Germinal center (tissue), 1 donor: ENCODE data around the gene SENP1.

Source experiments
- DNase-seq: peaks from one replicate; pipeline ENCODE4 v3.0.0; 2012; ENCODE audit warnings: mixed read lengths, low spot score

SENP1 gene

DNA sequence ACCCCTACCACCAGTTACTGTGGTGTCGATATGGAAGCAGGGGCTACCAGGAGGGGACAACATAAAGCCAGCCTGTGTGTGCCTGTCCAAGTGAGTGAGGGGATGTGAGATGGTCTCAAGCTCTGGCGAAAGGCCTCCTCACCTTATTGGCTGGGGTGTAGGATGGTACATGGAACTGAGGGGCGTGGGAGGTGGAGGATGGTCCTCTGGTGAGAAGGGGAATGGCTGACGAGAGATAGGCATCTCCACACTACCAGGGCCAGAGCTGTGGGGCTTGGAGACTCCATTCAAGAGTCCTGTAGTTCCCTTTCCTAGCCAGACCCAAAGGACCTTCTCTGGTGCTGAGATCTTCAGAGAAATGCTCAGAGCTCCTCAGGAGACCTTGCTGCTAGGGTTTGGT, 69.1 kb downstream of the SENP1 start:
- no peak for DNase-seq

DNA sequence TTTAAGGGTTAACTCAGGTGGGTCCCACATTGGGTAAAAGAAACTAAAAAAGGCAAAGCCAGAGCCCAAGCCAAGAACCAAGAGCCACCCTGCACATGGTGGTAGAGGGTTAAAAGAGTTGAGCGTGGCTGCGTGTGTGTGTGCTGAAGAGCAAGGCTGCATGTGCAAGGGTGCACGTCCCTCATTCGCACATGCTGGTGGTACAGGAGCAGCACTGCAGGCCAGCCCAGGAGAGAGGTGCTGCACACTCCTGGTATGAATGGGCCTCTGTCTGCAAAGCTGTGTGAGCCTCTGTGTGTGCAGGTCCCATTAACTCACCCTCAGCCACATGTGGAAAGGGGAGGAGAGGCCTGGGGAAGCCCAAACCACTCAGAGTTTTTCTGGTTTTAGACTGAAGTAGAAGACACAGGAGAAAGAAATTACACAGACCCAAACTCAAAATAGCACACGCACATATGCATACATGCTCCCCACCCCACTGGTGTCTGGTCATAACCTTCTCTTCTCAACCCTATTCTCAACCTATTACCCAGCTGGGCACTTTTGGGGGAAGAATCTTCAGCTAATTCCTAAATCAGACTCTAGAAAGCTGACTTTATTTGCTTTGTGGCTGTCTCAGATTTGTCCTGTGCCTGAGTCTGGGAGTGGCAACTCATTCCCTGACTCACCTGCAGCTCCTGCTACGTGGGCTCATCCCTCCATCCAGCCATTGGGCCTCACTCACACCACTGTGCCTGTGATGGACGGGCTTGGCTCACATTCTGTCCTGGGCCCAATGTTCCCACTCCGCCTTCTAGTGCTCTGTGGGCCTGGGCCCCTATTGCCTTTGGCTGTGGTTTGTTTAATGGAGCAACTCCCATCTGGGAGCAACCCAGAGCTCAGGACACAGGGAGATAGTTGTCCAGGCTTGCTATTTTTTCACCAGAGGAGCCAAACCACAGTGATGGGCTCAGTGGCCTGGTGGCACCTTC, 70.8 kb downstream of the SENP1 start:
- DNase-seq = no peak

DNA sequence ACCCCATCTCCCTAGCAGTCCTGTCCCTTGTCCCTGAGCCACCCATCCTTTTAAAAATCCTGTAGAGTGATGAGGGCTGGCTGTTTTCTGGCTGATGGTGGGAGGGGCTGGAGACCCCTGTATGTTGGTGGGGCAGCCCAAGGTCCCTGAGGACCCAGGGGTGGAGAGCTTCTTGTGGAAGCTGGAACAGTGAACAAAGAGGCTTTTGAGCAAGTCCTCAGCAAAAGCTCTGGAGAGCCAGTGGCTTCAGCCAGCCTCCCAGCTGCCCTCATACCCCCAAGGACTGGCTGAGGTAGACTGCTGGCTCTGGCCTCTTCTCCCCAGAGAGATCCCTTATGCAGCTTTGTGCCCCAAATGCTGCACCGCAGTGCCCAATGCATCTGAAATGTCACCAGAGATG, 72.4 kb downstream of the SENP1 start:
- no peak for DNase-seq

DNA sequence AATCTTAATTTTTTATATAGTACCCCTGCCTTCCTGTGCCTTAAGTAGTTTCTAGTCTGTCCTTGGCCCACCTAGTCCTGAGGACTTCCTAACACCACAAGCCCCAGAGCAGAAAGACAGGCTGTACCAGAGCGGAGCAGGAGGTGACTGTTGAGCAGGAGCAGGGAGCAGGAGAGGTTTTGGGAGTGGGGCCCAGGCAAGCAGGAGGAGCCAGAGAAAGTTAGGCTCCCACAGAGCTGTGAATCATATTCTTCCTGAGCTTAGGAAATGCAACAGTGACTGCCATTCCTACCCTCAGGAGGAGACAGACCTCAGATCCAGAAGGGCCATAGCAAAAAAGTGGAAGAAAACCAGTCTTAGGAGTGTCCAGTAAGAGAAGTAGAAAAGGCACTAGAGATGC, 73.3 kb downstream of the SENP1 start:
- no peak for DNase-seq

DNA sequence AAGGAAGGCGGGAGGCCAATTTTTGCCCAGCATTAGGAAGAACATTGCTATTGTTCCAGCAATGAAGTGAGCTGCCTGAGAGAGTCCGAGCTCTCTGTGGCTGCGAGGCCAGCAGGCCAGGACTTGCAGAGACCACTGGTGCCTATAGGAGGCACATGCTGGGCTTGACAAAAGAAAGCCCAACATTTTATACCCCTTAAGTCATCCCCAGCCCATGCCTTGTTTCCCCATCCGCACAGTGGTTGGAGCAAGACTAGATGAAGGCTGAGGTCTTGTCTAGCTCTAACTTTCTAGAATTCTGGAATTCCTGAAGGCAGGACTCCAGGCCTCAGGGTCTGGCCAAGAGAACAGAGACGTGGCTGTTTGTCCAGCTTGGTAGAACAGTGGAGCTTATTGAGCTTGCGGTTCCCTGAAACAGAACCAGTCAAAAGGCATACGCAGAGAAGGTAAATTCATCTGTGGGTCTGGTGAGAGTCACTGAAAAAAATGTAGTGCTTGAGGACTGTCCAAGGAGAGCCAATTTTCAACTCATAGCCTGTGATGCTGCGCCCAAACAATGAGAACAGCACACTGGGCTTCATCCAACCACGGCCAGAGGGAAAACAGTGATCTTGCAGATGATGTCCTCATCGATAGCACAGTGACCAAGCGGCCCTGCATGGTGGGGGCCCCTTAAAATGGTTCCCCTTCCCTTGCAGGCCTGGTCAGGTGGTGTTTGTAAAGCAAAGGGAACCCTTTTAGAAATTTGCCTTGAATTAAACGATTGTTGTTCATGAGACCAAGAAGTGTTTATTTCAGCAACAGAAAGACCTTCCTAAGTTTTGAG, 74.5 kb downstream of the SENP1 start:
- DNase-seq = no peak

DNA sequence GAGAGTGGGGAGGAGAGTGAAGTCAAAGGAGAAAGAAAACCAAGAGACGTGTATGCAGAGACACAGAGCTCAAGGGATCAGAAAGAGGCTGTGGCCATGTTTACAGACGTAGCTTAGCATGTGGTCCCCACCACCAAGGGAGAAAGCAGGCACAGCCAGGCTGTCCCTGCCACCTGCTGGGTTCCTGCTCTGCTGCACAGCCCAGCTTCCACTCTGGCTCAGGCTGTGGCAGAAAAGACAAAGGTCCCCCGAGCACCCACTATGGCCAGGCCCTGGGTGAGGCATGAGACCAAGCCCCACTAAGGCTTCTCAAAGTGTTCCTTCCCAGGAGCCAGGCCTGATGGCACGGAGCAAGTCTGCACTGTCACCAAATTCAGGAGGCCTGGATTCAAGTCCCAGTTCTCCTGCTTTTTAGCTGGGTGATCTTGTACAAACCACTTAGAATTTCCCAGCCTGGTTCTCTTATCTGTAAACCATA, 75.7 kb downstream of the SENP1 start:
- no peak for DNase-seq

DNA sequence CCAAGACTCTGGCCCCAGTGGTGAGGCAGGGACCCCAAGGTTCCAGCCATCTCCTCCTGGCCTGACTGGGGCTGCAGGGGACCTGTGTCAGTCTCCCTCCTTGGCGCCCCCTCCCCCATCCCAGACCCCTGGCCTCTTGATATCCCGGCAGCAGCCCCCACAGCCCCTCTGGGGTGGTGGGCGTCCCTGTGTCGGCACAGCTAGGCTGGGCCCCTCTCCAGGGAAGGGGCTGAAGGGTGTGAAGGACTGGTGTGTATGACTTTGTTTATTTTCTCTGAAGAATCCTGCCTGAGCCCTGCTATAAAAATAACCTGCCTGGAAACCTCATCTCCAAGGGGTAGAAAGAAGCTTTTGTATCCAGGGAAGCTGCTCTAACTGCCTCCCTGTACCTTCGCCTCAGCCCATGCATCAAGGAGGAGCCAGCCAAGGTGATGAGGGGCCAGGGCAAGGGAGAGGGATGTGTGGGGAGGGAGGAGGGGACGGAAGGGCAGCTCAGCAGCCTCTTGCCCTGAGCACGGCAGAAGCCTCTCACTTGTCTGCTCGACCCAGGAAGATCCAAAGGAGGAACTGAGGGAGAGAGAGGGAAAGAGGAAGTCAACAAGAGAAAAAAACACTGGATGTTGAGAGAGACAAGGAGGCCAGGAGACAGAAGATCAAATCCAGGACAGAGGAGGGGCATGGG, 76.2 kb downstream of the SENP1 start:
- DNase-seq = no peak

DNA sequence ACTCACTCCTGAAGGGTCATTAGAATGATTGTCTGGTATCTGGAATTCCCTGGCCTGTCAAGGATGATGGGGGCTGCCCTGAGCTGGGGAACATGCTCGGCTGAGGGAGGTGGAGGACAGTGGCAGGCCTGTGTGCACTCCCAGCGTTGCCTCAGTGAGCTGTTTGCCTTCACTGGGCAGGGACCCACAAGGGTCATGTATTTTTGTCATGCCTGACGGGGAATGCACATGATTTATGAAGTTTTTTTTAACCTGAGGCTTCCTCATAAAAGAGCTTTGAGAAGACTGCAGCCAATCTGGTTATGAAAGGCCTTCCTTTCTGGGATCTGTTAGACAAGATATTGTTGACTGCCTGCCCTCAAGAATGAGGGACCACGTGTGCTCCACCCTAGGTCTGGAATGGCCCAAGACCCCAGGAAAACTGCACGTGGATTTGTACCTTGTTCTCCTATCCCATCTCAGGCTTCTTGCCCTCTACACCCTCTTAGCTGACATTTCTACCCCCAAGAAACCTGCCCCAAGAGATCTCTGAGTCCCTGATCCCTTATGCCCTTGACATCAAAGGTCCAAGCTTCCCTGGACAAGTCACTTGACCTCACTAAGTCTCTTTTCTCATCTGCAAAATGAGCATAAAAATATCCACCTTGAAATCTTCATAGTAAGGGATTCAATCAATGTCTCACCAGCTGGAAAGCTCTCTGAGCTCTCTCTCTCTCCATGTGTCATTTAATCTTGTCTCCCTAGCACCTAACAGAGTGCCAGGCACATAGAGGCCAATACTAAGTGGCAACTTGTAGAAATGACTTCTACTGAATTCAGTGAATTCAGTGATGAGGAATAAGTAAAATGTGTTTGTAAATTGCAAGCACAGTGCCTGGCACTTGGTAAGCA, 77.1 kb downstream of the SENP1 start:
- no peak for DNase-seq

DNA sequence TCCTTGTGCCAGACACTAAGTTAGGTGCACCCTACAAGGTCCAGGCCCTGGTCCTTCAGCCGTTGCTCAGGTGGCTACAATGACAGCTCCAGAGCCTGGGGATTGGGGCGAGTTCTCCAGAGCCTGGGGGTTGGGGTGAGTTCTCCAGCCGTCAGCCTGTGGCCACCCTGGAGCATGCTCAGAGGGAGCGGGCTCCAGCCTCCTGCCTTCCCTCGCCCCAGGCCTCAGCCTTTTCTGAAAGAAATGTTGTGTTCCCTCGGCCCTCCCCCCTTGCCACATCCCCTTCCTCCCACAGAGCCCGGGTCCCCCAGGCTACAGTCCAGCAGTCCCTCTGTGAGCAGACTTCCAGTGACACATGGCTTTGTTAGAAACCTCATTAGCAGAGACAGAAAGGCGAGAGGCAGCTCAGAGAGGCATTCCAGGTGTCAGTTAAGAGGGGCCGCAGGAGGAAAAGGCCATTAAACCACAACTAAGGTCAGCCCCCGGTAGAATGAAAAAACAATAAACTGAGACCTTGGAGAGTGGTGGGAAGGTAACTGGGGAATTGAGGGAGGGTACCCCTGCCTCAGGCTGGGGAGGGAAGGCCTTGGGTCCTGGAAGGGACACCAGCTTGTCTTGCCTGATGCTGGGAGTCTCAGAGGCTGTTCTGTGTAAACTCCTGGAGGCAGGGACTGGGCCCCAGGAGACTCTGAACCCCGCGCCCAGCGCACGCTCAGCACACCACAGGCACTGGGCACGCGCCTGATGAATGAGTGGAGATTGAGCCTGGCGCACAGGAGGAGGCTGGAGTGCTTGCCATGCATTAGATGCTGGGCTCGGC, 78.5 kb downstream of the SENP1 start:
- no peak for DNase-seq

DNA sequence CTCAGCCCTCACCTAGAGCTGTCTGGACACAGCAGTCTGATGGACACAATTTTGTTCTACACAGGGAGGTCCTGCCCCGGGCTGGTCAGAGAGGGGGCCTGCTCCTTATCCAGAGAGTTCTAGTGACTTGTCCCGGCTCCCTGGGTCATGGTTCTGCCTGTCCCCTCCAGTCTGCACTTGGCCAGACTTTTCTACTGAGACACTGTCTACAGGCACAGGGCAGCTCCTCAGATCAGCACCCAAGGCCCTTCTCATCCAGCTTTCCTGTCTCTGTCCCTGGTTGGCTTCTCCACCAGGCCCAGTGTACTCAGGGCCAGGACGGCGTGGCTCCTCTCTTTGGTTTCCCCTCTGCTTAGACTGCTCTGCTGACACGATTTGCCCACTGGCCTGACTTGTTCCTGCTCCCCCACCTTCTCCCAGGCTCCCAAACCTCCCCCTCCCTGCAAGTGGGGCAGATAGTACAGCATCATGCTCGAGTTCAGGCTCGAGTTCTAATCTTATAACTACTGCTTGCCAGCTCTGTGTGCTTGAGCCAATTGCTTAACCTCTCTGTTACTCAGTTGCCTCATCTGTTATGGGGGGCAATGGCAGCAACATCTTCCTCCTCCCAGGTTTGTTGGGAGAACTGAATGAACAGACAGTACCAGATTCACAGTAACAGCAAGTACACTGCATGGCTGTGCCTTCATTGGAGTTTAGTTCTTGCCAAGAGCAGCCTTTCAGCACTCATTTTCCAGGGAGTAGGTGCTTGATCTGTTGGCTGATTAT, 79.6 kb downstream of the SENP1 start:
- DNase-seq = no peak

DNA sequence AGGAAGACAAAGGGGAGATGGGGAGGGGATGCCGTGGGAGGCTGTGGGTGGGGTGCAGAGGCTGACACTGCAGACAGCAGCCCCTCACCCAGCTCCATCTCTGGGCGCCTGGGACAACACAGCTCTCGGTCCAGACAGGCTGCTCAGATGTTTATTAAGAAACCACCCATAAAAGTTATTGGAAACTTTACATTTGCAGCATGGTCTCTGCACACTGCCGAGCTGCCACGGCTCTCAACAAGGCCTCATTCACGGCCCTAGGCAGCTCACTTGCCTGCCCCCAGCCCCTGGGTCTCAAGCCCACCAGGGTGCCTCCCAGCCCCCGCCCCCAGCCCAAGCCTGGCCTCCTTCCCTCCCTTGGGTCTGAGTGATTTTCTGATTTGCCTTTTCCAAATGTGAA, 80.6 kb downstream of the SENP1 start:
- DNase-seq = no peak

DNA sequence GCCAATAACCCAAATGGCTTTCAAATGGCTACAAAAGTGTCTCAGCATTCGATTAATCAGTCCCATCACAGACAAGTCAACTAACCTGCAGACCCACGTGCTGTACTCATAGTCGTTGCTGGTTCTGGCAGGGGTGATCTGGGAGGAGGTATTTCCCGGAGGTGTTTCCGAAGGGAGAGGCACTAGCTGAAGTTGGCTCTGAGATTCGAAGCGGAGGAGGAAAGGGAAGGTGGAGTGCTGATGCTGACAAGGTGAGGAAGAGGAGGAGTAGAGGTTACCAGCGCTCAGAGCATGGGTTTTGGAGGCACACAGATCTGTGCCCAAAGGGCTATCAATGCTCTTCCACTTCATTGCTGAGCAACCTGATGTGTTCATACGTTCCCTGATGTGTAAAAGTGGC, 81.1 kb downstream of the SENP1 start:
- DNase-seq = no peak

DNA sequence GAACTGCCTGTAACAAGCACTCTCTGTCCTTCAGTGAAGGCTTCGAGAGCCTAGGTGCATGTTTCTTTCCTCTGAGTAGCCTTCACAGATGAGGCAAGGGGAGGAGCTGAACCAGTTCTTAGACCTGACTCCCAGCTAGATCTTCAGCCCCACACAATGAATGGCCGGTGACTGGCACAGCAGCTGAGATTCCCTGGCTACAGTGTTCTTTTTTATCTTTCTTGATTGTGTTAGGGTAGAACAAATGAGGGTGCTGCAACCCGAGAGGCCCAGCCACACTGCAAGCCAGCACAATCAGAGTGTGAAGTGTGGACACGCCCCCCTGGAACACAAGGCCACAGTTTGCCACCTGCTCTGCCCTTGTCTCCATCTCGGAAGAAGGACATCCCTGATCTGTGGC, 82.5 kb downstream of the SENP1 start:
- no peak for DNase-seq

DNA sequence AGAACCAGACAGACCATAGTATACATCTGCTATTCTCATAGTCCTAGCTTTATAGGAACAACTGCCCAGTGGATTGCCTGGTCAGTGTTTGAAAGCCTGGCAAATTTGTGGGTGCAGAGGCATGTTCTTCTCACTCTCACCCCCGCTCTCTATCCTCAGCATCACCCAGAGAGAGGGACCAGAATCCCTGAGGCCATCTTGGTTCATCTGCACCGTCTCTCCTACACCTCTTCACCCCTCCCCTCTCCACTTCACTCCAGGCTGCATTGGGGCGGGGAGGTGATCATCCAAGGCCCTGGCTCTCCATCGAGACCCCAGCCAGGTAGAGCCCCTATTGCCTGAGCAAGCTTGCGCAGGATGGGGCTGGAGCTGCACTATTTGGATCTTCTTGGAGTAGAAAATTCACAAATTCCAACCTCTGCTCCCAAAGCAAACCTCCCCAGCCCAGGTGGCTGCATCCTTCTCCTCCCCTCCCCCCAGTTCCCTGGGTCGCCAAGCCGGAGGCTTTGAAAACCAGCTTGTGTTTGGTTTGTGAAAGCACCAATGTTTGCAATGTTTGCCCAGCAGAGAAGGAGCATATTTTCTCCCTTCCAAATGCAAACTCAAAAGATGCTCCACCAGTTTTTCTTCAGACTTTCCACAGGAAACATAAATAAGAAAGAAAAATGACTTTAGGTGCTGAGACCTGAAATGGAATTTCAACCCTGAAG, 83.0 kb downstream of the SENP1 start:
- no peak for DNase-seq

DNA sequence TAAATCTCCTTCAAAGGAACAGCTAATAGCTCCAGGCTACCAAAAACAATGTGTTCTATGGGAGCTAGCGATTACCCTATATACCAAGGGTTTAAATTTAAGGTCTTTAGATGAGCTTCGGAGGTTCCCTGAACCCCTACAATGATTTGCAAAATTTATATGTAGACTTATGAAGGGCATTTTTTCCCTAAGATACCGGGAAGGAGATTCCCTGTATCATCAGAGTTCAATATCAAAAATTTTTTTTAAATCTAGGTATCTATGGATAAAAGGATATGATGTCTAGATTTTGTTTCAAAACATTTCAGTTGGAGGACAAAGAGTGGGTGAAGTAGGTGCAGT, 83.7 kb downstream of the SENP1 start:
- DNase-seq = no peak

DNA sequence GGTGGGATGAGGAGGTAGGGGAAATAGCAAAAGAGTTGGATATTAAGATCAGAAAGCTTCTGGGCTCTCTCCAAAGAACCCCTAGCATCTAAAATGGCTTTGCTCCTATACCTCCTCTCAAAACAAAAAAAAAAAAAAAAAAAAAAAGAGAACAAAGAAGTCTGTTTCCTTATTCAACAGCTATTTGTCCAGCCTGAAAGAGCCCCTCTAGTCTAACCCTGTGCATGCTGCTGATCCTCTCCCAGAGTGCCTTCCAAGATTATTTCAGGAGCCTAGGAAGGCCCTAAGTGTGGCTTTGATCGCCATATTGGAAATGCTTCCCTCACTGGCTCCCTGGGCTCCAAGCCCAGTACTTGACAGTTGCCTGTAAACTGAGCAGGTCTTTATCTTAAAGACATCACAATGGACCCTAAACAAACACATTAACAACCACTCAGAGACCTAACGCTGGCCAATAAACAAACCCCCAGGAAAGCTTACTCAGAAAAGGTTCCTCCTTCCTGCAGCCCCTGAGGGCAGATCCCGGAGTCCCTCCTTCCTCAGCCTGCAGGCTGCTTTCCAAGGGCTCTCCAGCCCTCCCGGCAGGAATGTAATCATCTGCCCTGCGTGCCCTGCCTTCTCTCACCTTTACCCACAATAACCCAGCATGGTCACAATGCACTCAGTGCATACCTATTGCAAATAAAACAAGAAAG, 84.2 kb downstream of the SENP1 start:
- DNase-seq = no peak

DNA sequence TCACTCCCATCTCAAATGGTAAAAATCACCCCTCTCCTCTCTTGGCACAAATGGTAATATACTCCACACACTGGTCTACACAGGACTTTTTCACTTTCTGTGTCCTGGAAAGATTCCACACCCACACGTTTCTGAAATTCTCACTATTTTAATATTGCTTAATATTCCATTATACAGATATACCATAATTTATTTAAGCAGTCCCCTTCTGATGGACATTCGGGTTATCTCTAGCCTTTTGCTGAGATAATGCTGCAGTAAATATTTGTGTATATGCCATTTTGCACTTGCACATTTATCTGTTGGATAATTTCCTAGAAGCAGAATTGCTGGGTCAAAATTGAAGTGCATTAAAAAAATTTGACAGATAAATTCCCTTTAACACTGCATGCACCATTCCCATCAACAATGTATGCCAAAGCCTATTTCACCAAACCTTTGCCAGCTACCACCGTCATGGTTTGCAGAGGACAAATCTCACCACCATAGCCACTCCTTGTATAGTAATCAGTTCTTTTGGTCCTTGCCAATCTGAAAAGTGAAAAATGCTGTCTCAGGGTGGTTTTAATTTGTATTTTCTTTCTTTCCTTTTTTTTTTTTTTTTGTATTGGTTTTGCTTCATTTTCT, 86.1 kb downstream of the SENP1 start:
- no peak for DNase-seq

DNA sequence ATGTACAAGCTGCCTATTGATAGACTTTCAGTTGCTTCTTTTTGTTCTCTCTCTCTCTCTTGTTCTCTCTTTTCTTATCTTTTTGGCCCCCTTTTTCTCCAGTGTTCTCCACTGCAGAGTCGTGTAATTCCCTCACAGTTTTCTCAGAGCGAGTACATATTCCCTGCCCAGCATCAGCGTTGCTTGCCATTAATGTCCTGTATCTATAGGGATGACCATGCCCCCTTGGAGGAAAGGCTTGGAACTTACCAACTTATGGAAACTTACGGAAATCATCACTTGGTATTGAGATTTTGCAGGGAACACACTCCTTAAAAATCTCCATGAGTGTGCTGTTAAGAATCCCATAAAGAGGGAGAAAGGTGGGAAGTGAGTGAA, 87.3 kb downstream of the SENP1 start:
- DNase-seq = no peak
